Keratinocyte (primary cell): ENCODE results near the gene BDP1. TPM values are rescaled to one million over a fixed set of nuclear protein-coding genes. Genes with fewer than 3 reads are reported as not detected.

Experiments used
- DNase-seq: peaks from one replicate; pipeline ENCODE4 v3.0.0-alpha.2; 2011; ENCODE audit warnings: low read depth, missing footprints, low spot score
- FAIRE-seq: peaks from 2 replicates; lab custom pipeline; 2011; peaks lifted over from hg19 to GRCh38; lab: Jason Lieb, UNC
- H2AFZ ChIP-seq: 2 replicates; pipeline ENCODE4 v1.6.0; 2012; ENCODE audit warnings: low read length, control low read depth, inconsistent platforms; ENCODE audit not compliant: control insufficient read depth
- H3K27ac ChIP-seq: 2 replicates; pipeline ENCODE4 v1.5.1; 2011; ENCODE audit warnings: low read length; ENCODE audit not compliant: control insufficient read depth, insufficient read depth
- H3K27me3 ChIP-seq: 3 replicates; pipeline ENCODE4 v1.6.0; 2011; ENCODE audit warnings: low read length; ENCODE audit not compliant: control insufficient read depth, insufficient read depth; ENCODE audit errors: extremely low read depth
- H3K36me3 ChIP-seq, 2 experiments: 2 replicates in 1 of 2; 3 replicates in 1 of 2; pipeline ENCODE4 v1.5.1; 2011; ENCODE audit warnings: low read length in 2 of 2, mild to moderate bottlenecking in 1 of 2; ENCODE audit not compliant: control insufficient read depth in 2 of 2, insufficient read depth in 2 of 2; ENCODE audit errors: extremely low read depth in 1 of 2
- H3K4me1 ChIP-seq: 3 replicates; pipeline ENCODE4 v1.5.1; 2011; ENCODE audit warnings: low read length; ENCODE audit not compliant: control insufficient read depth, insufficient read depth; ENCODE audit errors: extremely low read depth
- H3K4me2 ChIP-seq: 3 replicates; pipeline ENCODE4 v1.6.0; 2011; ENCODE audit warnings: low read depth, low read length; ENCODE audit not compliant: control insufficient read depth, insufficient read depth; ENCODE audit errors: extremely low read depth
- H3K4me3 ChIP-seq, 3 experiments: fragments of 200-600 bp in 1 of 3; sonication (generic) in 1 of 3; 2 replicates in 2 of 3; 3 replicates in 1 of 3; pipeline ENCODE4 v1.5.1; 2011 to 2016; ENCODE audit warnings: low read length in 3 of 3, mild to moderate bottlenecking in 3 of 3, control low read depth in 2 of 3, inconsistent platforms in 1 of 3, low read depth in 1 of 3, mixed read lengths in 1 of 3, mixed run types in 1 of 3, moderate library complexity in 1 of 3; ENCODE audit not compliant: control insufficient read depth in 2 of 3, insufficient read depth in 2 of 3; ENCODE audit errors: extremely low read depth in 1 of 3
- H3K79me2 ChIP-seq: 2 replicates; pipeline ENCODE4 v1.6.0; 2012; ENCODE audit warnings: low read length; ENCODE audit not compliant: control insufficient read depth, insufficient read depth
- H3K9ac ChIP-seq: 3 replicates; pipeline ENCODE4 v1.6.0; 2011; ENCODE audit warnings: low read length; ENCODE audit not compliant: control insufficient read depth, insufficient read depth; ENCODE audit errors: extremely low read depth
- H3K9me1 ChIP-seq: 3 replicates; pipeline ENCODE4 v1.6.0; 2011; ENCODE audit warnings: low read length; ENCODE audit not compliant: control insufficient read depth, insufficient read depth; ENCODE audit errors: extremely low read depth
- H3K9me3 ChIP-seq: 2 replicates; pipeline ENCODE4 v1.5.1; 2012; ENCODE audit warnings: low read depth, low read length; ENCODE audit not compliant: control insufficient read depth
- H4K20me1 ChIP-seq: 3 replicates; pipeline ENCODE4 v1.6.0; 2011; ENCODE audit warnings: low read length; ENCODE audit not compliant: control insufficient read depth, insufficient read depth; ENCODE audit errors: extremely low read depth
- CTCF ChIP-seq, 3 experiments: IDR thresholded peaks in 1 of 3; conservative IDR thresholded peaks in 1 of 3; optimal IDR thresholded peaks in 1 of 3; 2 replicates in 2 of 3; 3 replicates in 1 of 3; pipeline versions ENCODE3 to v1.5.1; 2011; ENCODE audit warnings: low read length in 3 of 3, mild to moderate bottlenecking in 3 of 3, moderate library complexity in 2 of 3, control low read depth in 1 of 3, inconsistent platforms in 1 of 3; ENCODE audit not compliant: insufficient read depth in 2 of 3; ENCODE audit errors: extremely low read depth in 1 of 3
- EZH2 ChIP-seq: IDR thresholded peaks from one replicate; pipeline ENCODE4 v1.6.1; 2012; ENCODE audit warnings: inconsistent platforms, mild to moderate bottlenecking, low read length, moderate library complexity
- dilution Hi-C: fragments of 300-500 bp; cut with MboI; formaldehyde crosslinking; loops from one replicate; pipeline ENCODE4 v1.7.0; 2020; ENCODE audit warnings: low sequenced_read_pairs; ENCODE audit not compliant: extremely low pct_ligation_motif_present
- polyA plus RNA-seq, 5 experiments: library from polyadenylated mRNA; depleted of rRNA in 3 of 5; stranded (reverse) in 3 of 5; stranded (forward) in 1 of 5; unstranded in 1 of 5; fragments of >200 nt; gene quantifications; 1 replicate in 1 of 5; 2 replicates in 3 of 5; 3 replicates in 1 of 5; pipeline versions ENCODE4 v1.2.1 to v1.2.3, GENCODE V29; 2011 to 2012; ENCODE audit warnings: missing spikeins in 2 of 5, low read depth in 1 of 5, low replicate concordance in 1 of 5

BDP1 gene
- polyA plus RNA-seq, 1 donor (not counting 4 experiments of a cell fraction or from before 2014, with no cell fraction given), result 16.2 TPM

GRCh38 chr5:71563161-71563560 is 107.7 kb downstream of the BDP1 start:
- Histone ChIP-seq H3K4me1 (no peaks in the 10 kb centered on the region), H3K27me3 (no peaks in the 10 kb centered on the region), H3K27ac (no peak overlapping the region), H3K9ac (no peak overlapping the region), H3K4me2 (no peak overlapping the region), H3K36me3 (peaks cover 10 to 16% of the 10 kb centered on the region in 2 experiments), H3K9me3 (no peaks in the 10 kb centered on the region), H3K4me3 (no peak overlapping the region), H3K9me1 (no peaks in the 10 kb centered on the region), H4K20me1 (no peaks in the 10 kb centered on the region), H3K79me2 (no peaks in the 10 kb centered on the region), H2AFZ (no peak overlapping the region)
- dilution Hi-C loops, result no loop called here
- no peak for DNase-seq
- TF ChIP-seq EZH2, result no peak
- FAIRE-seq, result no peak

GRCh38 chr5:71564895-71565294 is 109.4 kb downstream of the BDP1 start:
- no peak overlapping the region for H3K4me3 ChIP-seq
- H4K20me1 ChIP-seq, result no peaks in the 10 kb centered on the region
- DNase-seq (no peak), FAIRE-seq (no peak)
- no peak overlapping the region for H2AFZ ChIP-seq
- TF ChIP-seq EZH2, result no peak
- TF ChIP-seq CTCF (optimal IDR thresholded peaks at IDR 0.05 in 1 of 3, IDR thresholded peaks at IDR 0.05 in 1 of 3, conservative IDR thresholded peaks at IDR 0.05 in 1 of 3; ENCODE audit: extremely low read depth in 1 of 3, insufficient read depth in 2 of 3, low read length in 3 of 3), result no peak
- H3K79me2 ChIP-seq, result no peaks in the 10 kb centered on the region
- H3K4me1 ChIP-seq, result no peaks in the 10 kb centered on the region
- no peak overlapping the region for H3K27ac ChIP-seq
- no peaks in the 10 kb centered on the region for H3K9me1 ChIP-seq
- peaks cover 11 to 14% of the 10 kb centered on the region in 2 experiments for H3K36me3 ChIP-seq
- no peak overlapping the region for H3K9ac ChIP-seq
- H3K9me3 ChIP-seq, result no peaks in the 10 kb centered on the region
- dilution Hi-C loops, result no loop called here
- no peaks in the 10 kb centered on the region for H3K27me3 ChIP-seq
- no peak overlapping the region for H3K4me2 ChIP-seq
